Liver (tissue), 9 donors: Measurements from ENCODE around the gene CDK15. TPM values are rescaled to one million over a fixed set of nuclear protein-coding genes. Genes with fewer than 3 reads are reported as not detected.

Experiments
- DNase-seq: peaks from one replicate; pipeline ENCODE4 v3.0.0-alpha.2; 2017; ENCODE audit warnings: low spot score
- H3K27ac ChIP-seq, 2 donors: one replicate each; pipeline ENCODE4 v1.7.0; 2013; ENCODE audit warnings: inconsistent platforms in 2 of 2, low read length in 2 of 2, control low read depth in 1 of 2, low read depth in 1 of 2, mild to moderate bottlenecking in 1 of 2
- H3K27me3 ChIP-seq, 4 donors: one replicate each; pipeline versions ENCODE4 v1.6.1 to v1.7.0; 2013; ENCODE audit warnings: low read length in 3 of 4, inconsistent platforms in 1 of 4, mild to moderate bottlenecking in 1 of 4, moderate library complexity in 1 of 4; ENCODE audit not compliant: control insufficient read depth in 4 of 4, insufficient read depth in 4 of 4
- H3K36me3 ChIP-seq, 4 donors: one replicate each; pipeline versions ENCODE4 v1.6.1 to v1.7.0; 2013; ENCODE audit warnings: low read length in 3 of 4, mild to moderate bottlenecking in 3 of 4, low read depth in 1 of 4, moderate library complexity in 1 of 4; ENCODE audit not compliant: control insufficient read depth in 4 of 4, insufficient read depth in 3 of 4
- H3K4me1 ChIP-seq, 4 donors: one replicate each; pipeline versions ENCODE4 v1.6.1 to v1.7.0; 2013; ENCODE audit warnings: low read length in 3 of 4, mild to moderate bottlenecking in 3 of 4, moderate library complexity in 1 of 4; ENCODE audit not compliant: control insufficient read depth in 4 of 4, insufficient read depth in 4 of 4
- H3K4me3 ChIP-seq, 3 donors: one replicate each; pipeline versions ENCODE4 v1.6.1 to v1.7.0; 2013; ENCODE audit warnings: low read length in 3 of 3, control low read depth in 1 of 3, low read depth in 1 of 3, mild to moderate bottlenecking in 1 of 3
- H3K9ac ChIP-seq, 2 donors: one replicate each; pipeline ENCODE4 v1.7.0; 2013; ENCODE audit warnings: low read length in 2 of 2, mild to moderate bottlenecking in 2 of 2, moderate library complexity in 2 of 2, control low read depth in 1 of 2, low read depth in 1 of 2
- H3K9me3 ChIP-seq, 4 donors: one replicate each; pipeline versions ENCODE4 v1.6.1 to v1.7.0; 2013; ENCODE audit warnings: low read length in 3 of 4; ENCODE audit not compliant: control insufficient read depth in 4 of 4
- ATF3 ChIP-seq: IDR thresholded peaks from 2 replicates; pipeline ENCODE4 v1.6.1; 2016; ENCODE audit warnings: antibody characterized with exemption
- EGR1 ChIP-seq, 2 donors: IDR thresholded peaks; 2 replicates each; pipeline ENCODE4 v1.6.1; 2016 to 2018; ENCODE audit warnings: antibody characterized with exemption in 2 of 2, low read depth in 2 of 2
- FOXA2 ChIP-seq: IDR thresholded peaks from 2 replicates; pipeline ENCODE4 v1.6.1; 2016; ENCODE audit warnings: antibody characterized with exemption
- GABPA ChIP-seq, 2 donors: IDR thresholded peaks in 1 of 2; conservative IDR thresholded peaks in 1 of 2; 2 replicates each; pipeline ENCODE4 v1.6.1; 2016; ENCODE audit warnings: antibody characterized with exemption in 2 of 2, mild to moderate bottlenecking in 1 of 2, moderate library complexity in 1 of 2
- HNF4G ChIP-seq: IDR thresholded peaks from 2 replicates; pipeline ENCODE4 v1.6.1; 2016; ENCODE audit warnings: antibody characterized with exemption
- JUND ChIP-seq, 2 donors: IDR thresholded peaks; 2 replicates each; pipeline ENCODE4 v1.6.1; 2016; ENCODE audit warnings: antibody characterized with exemption in 2 of 2
- MAX ChIP-seq: IDR thresholded peaks from 2 replicates; pipeline ENCODE4 v1.6.1; 2016; ENCODE audit warnings: antibody characterized with exemption
- NR2F2 ChIP-seq: IDR thresholded peaks from 2 replicates; pipeline ENCODE4 v1.6.1; 2016; ENCODE audit warnings: antibody characterized with exemption
- RAD21 ChIP-seq, 2 donors: IDR thresholded peaks; 2 replicates each; pipeline ENCODE4 v1.6.1; 2016; ENCODE audit warnings: antibody characterized with exemption in 2 of 2, mild to moderate bottlenecking in 2 of 2
- RXRA ChIP-seq, 2 donors: IDR thresholded peaks; 2 replicates each; pipeline ENCODE4 v1.6.1; 2017 to 2018; ENCODE audit warnings: antibody characterized with exemption in 2 of 2, mild to moderate bottlenecking in 1 of 2
- SP1 ChIP-seq: IDR thresholded peaks from 2 replicates; pipeline ENCODE4 v1.6.1; 2018; ENCODE audit warnings: antibody characterized with exemption, mild to moderate bottlenecking
- TAF1 ChIP-seq: conservative IDR thresholded peaks from 2 replicates; pipeline ENCODE4 v1.6.1; 2016; ENCODE audit warnings: antibody characterized with exemption, mild to moderate bottlenecking
- YY1 ChIP-seq: IDR thresholded peaks from 2 replicates; pipeline ENCODE4 v1.6.1; 2016; ENCODE audit warnings: antibody characterized with exemption, mild to moderate bottlenecking
- ZBTB33 ChIP-seq: IDR thresholded peaks from 2 replicates; pipeline ENCODE4 v1.6.1; 2016; ENCODE audit warnings: antibody characterized with exemption
- WGBS: extraction: QIAGEN DNeasy Blood & Tissue Kit; methylation state at CpG from one replicate; pipeline ENCODE4 v1.1.7; 2013; 5-methylcytosine and 5-hydroxymethylcytosine counted together
- polyA plus RNA-seq, 2 donors: library from polyadenylated mRNA; stranded (reverse) in 1 of 2; unstranded in 1 of 2; fragments of 200-250 nt in 1 of 2; fragments of >200 nt in 1 of 2; fragmentation: Nextera tagmentation in 1 of 2; extraction: Ambion mirVana in 1 of 2; gene quantifications; one replicate each; pipeline versions ENCODE4 v1.2.1 to v1.2.3, GENCODE V29; 2013 to 2015
- total RNA-seq, 2 donors: library from RNA; depleted of rRNA; stranded (reverse); fragments of >200 nt; gene quantifications; one replicate each; pipeline ENCODE4 v1.2.3, GENCODE V29; 2014
- TF ChIP-seq, protein P1 (sequence below): fragments of 150-350 bp; IDR thresholded peaks from 2 replicates; pipeline ENCODE4 v1.5.1; 2017; ENCODE audit warnings: improper control_type of control experiment, low read depth, low read length; ENCODE audit not compliant: missing input control
- TF ChIP-seq, protein P2 (sequence below): IDR thresholded peaks from 2 replicates; pipeline ENCODE4 v1.6.1; 2016; ENCODE audit warnings: antibody characterized with exemption, mild to moderate bottlenecking
- donor health status: healthy.
- donor health status: healthy.
- donor health status: healthy.
- donor health status: healthy.
- donor health status: healthy.

CDK15 gene
- total and polyA plus RNA-seq, 4 donors: under 0.01 to 0.47 (median 0.06) TPM; not detected in 1

DNA sequence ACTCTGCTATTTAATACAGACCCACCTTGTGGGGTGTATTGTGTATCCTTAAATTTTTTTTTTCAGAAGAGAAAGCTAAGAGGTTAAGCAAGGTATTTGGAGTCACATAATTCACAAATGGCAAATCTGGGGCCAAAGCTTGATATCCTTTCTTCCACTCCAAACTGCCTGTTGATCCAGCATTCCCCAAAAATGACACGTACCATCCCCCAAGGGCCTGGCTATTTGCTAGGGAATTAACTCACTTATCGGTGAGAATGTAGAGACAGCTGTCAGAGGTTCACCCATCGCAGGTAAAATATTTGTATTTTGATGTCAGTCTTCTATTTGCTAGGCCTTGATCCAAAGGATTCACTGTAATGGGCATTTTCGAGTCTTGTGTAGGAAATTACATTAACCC, 123.7 kb downstream of the CDK15 start:
- no peaks in the 10 kb centered on the region for H3K9me3 ChIP-seq
- no peak overlapping the region for H3K4me3 ChIP-seq
- H3K36me3 ChIP-seq: no peaks in the 10 kb centered on the region
- H3K4me1 ChIP-seq: no peaks in the 10 kb centered on the region
- no peak overlapping the region for H3K9ac ChIP-seq
- DNase-seq: no peak
- no peaks in the 10 kb centered on the region for H3K27me3 ChIP-seq
- WGBS: 92% methylated on average over 4 of the region's 4 CpGs
- no peak overlapping the region for H3K27ac ChIP-seq
- TF ChIP-seq TAF1 (no peak), RAD21 (IDR thresholded peaks at IDR 0.05) (no peak), NR2F2 (no peak), FOXA2 (no peak), ZBTB33 (no peak)

DNA sequence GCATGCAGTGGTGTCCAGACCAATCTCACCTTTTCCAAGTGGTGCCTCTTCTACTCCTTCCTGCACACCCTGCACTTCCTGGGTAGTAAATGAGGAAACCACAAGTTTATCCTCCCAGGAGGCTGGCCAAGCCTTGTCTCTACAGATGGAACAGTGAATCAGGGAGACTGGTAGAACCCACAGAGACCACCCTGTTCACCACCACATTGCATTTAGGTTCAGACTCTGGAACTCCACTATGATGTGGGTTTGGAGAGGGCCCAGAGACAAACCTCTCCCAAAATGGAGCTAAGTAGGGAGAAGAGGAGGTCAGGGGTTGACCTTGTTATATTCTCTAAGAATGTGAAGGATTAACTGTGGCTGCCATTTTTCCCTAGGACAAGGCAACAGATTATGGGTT, 124.5 kb downstream of the CDK15 start:
- H3K4me3 ChIP-seq: no peak overlapping the region
- H3K9me3 ChIP-seq: peaks cover 0 to 1% (median 0%) of the 10 kb centered on the region in 4 donors
- no peak for TF ChIP-seq RAD21 (IDR thresholded peaks at IDR 0.05)
- TF ChIP-seq EGR1 (IDR thresholded peaks at IDR 0.05; ENCODE audit: low read depth in 2 of 2): no peak
- TF ChIP-seq GABPA (IDR thresholded peaks at IDR 0.05 in 1 of 2, conservative IDR thresholded peaks at IDR 0.05 in 1 of 2): no peak
- no peak for TF ChIP-seq NR2F2
- TF ChIP-seq HNF4G: no peak
- TF ChIP-seq ATF3: no peak
- TF ChIP-seq JUND (IDR thresholded peaks at IDR 0.05): no peak
- no peak for TF ChIP-seq TAF1
- no peak for TF ChIP-seq YY1
- TF ChIP-seq, protein P1, sequence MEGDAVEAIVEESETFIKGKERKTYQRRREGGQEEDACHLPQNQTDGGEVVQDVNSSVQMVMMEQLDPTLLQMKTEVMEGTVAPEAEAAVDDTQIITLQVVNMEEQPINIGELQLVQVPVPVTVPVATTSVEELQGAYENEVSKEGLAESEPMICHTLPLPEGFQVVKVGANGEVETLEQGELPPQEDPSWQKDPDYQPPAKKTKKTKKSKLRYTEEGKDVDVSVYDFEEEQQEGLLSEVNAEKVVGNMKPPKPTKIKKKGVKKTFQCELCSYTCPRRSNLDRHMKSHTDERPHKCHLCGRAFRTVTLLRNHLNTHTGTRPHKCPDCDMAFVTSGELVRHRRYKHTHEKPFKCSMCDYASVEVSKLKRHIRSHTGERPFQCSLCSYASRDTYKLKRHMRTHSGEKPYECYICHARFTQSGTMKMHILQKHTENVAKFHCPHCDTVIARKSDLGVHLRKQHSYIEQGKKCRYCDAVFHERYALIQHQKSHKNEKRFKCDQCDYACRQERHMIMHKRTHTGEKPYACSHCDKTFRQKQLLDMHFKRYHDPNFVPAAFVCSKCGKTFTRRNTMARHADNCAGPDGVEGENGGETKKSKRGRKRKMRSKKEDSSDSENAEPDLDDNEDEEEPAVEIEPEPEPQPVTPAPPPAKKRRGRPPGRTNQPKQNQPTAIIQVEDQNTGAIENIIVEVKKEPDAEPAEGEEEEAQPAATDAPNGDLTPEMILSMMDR: no peak
- TF ChIP-seq RXRA (IDR thresholded peaks at IDR 0.05): no peak
- no peak for TF ChIP-seq MAX
- TF ChIP-seq, protein P2, sequence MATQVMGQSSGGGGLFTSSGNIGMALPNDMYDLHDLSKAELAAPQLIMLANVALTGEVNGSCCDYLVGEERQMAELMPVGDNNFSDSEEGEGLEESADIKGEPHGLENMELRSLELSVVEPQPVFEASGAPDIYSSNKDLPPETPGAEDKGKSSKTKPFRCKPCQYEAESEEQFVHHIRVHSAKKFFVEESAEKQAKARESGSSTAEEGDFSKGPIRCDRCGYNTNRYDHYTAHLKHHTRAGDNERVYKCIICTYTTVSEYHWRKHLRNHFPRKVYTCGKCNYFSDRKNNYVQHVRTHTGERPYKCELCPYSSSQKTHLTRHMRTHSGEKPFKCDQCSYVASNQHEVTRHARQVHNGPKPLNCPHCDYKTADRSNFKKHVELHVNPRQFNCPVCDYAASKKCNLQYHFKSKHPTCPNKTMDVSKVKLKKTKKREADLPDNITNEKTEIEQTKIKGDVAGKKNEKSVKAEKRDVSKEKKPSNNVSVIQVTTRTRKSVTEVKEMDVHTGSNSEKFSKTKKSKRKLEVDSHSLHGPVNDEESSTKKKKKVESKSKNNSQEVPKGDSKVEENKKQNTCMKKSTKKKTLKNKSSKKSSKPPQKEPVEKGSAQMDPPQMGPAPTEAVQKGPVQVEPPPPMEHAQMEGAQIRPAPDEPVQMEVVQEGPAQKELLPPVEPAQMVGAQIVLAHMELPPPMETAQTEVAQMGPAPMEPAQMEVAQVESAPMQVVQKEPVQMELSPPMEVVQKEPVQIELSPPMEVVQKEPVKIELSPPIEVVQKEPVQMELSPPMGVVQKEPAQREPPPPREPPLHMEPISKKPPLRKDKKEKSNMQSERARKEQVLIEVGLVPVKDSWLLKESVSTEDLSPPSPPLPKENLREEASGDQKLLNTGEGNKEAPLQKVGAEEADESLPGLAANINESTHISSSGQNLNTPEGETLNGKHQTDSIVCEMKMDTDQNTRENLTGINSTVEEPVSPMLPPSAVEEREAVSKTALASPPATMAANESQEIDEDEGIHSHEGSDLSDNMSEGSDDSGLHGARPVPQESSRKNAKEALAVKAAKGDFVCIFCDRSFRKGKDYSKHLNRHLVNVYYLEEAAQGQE: no peak
- no peak for TF ChIP-seq SP1
- H3K27me3 ChIP-seq: no peaks in the 10 kb centered on the region
- H3K27ac ChIP-seq: no peak overlapping the region
- no peaks in the 10 kb centered on the region for H3K4me1 ChIP-seq
- H3K9ac ChIP-seq: no peak overlapping the region
- no peaks in the 10 kb centered on the region for H3K36me3 ChIP-seq
- DNase-seq: no peak
